ENCODE measurements around the gene PYCR2. TPM values are rescaled to one million over a fixed set of nuclear protein-coding genes. Genes with fewer than 3 reads are reported as not detected.
"Not testable (repeated sequence)": the region's sequence is repeated elsewhere in the genome, so short reads cannot be mapped to it uniquely, and the experiment has no call there.

The PYCR2 gene
- total RNA-seq, 1 experiment from 2014 or later, result 61.6 TPM

GRCh38 chr1:225950905-225951497, 27.0 kb upstream of the PYCR2 start:
- DNase-seq (ENCODE audit: low read depth in 1 of 2, low spot score in 2 of 2), result no peak
- Histone ChIP-seq H3K27me3 (replicated peaks) (0 out of 2 replicates have a peak, but pooled peaks cover 4% of the 10 kb centered on the region), H3K9me3 (replicated peaks) (no peaks in the 10 kb centered on the region), H3K36me3 (no peaks in the 10 kb centered on the region), H3K27ac (no peak overlapping the region), H3K4me3 (no peak overlapping the region), H3K4me1 (replicated peaks) (no peaks in the 10 kb centered on the region)

DNA sequence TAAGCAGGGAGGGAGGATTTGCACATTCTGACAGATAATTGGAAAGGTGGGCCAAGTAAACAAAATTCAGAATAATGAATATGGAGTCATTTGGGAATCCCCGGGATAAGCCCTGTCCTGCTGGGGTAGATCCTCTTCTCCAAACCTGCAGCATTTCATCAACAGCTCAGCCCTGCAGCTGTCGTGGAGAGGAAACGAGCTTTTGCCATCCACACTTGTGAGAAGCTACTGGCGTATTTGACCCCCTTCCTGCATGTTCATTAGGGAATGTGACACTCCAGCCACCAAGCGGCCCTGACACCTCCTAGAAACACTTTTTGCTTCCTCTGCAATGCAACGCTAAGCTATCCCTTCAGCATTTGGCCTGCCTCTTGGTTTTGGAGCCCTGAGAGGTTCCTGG, 25.0 kb upstream of the PYCR2 start:
- no peaks in the 10 kb centered on the region for H3K4me1 ChIP-seq (replicated peaks)
- no peaks in the 10 kb centered on the region for H3K9me3 ChIP-seq (replicated peaks)
- H3K27ac ChIP-seq, result no peak overlapping the region
- 0 out of 2 replicates have a peak, but pooled peaks cover 4% of the 10 kb centered on the region for H3K27me3 ChIP-seq (replicated peaks)
- H3K4me3 ChIP-seq, result no peak overlapping the region
- no peaks in the 10 kb centered on the region for H3K36me3 ChIP-seq
- DNase-seq (ENCODE audit: low read depth in 1 of 2, low spot score in 2 of 2), result no peak

DNA sequence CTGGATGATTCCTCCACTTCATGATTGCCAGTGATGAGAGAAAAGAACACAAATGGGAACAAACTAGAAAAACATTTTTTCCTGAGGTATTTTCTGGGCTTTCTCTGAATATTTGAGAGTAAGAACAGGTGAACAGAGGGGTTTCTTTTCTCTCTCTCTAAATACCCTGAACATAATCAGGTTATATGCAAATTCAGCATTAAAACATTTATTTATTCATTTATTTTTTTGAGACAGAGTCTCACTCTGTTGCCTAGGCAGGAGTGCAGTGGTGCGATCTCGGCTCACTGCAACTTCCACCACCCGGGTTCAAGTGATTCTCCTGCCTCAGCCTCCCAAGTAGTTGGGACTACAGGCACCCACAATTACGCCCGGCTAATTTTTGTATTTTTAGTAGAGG, 22.8 kb upstream of the PYCR2 start:
- no peak for DNase-seq (ENCODE audit: low read depth in 1 of 2, low spot score in 2 of 2)
- H3K27ac ChIP-seq, result no peak overlapping the region
- no peaks in the 10 kb centered on the region for H3K4me1 ChIP-seq (replicated peaks)
- H3K4me3 ChIP-seq, result no peak overlapping the region
- no peaks in the 10 kb centered on the region for H3K36me3 ChIP-seq
- no peaks in the 10 kb centered on the region for H3K27me3 ChIP-seq (replicated peaks)
- no peaks in the 10 kb centered on the region for H3K9me3 ChIP-seq (replicated peaks)

DNA sequence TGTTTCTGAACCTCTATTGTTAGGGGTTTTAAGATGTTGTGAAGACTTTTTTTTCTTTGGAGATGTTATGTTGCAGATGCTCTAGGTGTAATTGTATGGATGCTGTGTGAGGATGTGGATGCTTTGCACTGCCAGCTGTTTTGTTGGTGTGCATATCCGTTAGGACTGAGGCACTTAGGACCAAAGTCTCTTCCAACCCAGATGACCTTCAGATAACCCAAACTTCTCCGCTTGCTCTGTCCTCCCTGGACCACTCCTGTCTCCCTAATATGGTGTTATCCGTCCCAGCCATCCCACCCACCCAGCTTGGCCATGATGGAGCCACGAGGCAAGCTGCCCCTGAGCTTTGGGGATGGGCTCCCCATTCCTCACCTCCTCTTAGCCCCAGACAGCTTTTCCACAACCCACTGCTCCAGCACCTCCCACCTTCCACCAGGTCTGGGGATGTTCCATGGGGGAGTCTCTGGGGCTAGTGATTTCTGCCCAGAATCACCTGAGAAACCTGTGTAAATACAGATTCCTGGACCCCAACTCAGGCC, 22.1 kb upstream of the PYCR2 start:
- no peak overlapping the region for H3K27ac ChIP-seq
- no peak for DNase-seq (ENCODE audit: low read depth in 1 of 2, low spot score in 2 of 2)
- no peak overlapping the region for H3K4me3 ChIP-seq
- H3K36me3 ChIP-seq, result no peaks in the 10 kb centered on the region
- no peaks in the 10 kb centered on the region for H3K9me3 ChIP-seq (replicated peaks)
- no peaks in the 10 kb centered on the region for H3K4me1 ChIP-seq (replicated peaks)
- no peaks in the 10 kb centered on the region for H3K27me3 ChIP-seq (replicated peaks)

GRCh38 chr1:225945564-225945963, 21.5 kb upstream of the PYCR2 start:
- Histone ChIP-seq H3K27me3 (replicated peaks) (no peaks in the 10 kb centered on the region), H3K9me3 (replicated peaks) (no peaks in the 10 kb centered on the region), H3K4me3 (no peak overlapping the region), H3K36me3 (no peaks in the 10 kb centered on the region), H3K27ac (no peak overlapping the region), H3K4me1 (replicated peaks) (no peaks in the 10 kb centered on the region)
- DNase-seq (ENCODE audit: low read depth in 1 of 2, low spot score in 2 of 2), result no peak

GRCh38 chr1:225944951-225945350, 20.9 kb upstream of the PYCR2 start:
- H3K27ac ChIP-seq, result no peak overlapping the region
- no peak overlapping the region for H3K4me3 ChIP-seq
- DNase-seq (ENCODE audit: low read depth in 1 of 2, low spot score in 2 of 2), result no peak
- H3K9me3 ChIP-seq (replicated peaks), result no peaks in the 10 kb centered on the region
- no peaks in the 10 kb centered on the region for H3K4me1 ChIP-seq (replicated peaks)
- no peaks in the 10 kb centered on the region for H3K27me3 ChIP-seq (replicated peaks)
- no peaks in the 10 kb centered on the region for H3K36me3 ChIP-seq

- Histone ChIP-seq H3K9me3 (replicated peaks) (no peaks in the 10 kb centered on the region), H3K4me3 (no peak overlapping the region), H3K27me3 (replicated peaks) (no peaks in the 10 kb centered on the region), H3K4me1 (replicated peaks) (no peaks in the 10 kb centered on the region), H3K36me3 (no peaks in the 10 kb centered on the region), H3K27ac (no peak overlapping the region)
- DNase-seq (ENCODE audit: low read depth in 1 of 2, low spot score in 2 of 2), result no peak
Observed at GRCh38 chr1:225944387-225944786, 20.3 kb upstream of the PYCR2 start.

DNA sequence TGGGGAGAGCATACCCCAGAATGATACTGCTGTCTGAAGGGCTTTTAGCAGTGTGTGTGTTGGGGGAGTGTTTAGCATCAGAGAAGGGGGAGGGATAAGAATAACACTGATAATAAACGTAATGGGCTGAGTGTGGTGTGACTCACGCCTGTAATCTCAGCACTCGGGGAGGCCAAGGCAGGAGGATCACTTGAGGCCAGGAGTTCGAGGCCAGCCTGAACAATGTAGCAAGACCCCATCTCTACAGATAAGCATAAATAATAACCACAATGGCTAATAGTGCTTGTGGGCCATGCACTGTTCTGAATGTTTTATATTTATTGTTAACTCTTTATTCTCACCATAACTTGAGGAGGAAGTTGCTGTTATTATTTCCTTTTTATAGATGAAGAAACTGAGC, 19.5 kb upstream of the PYCR2 start:
- Histone ChIP-seq H3K36me3 (no peaks in the 10 kb centered on the region), H3K9me3 (replicated peaks) (no peaks in the 10 kb centered on the region), H3K4me1 (replicated peaks) (no peaks in the 10 kb centered on the region), H3K27me3 (replicated peaks) (no peaks in the 10 kb centered on the region), H3K4me3 (no peak overlapping the region), H3K27ac (no peak overlapping the region)
- DNase-seq (ENCODE audit: low read depth in 1 of 2, low spot score in 2 of 2), result no peak

DNA sequence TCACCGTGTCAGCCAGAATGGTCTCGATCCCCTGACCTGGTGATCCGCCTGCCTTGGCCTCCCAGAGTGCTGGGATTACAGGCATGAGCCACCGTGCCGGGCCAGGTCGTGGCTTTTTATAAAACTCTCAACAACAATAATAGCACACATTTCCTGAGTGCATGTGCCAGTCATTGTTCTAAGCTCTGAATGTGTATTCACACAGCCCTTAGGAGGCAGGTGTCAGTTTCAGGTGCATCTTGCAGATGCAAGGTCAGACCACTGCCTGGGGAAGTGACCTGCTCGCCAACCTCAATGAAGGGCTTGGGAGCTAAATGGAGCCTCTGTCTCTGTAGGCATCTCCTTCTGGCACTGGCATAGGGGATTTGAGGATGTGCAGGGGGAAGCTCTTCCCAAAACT, 18.5 kb upstream of the PYCR2 start:
- Histone ChIP-seq H3K27ac (no peak overlapping the region), H3K36me3 (no peaks in the 10 kb centered on the region), H3K4me3 (no peak overlapping the region), H3K9me3 (replicated peaks) (no peaks in the 10 kb centered on the region), H3K27me3 (replicated peaks) (no peaks in the 10 kb centered on the region), H3K4me1 (replicated peaks) (no peaks in the 10 kb centered on the region)
- DNase-seq (ENCODE audit: low read depth in 1 of 2, low spot score in 2 of 2), result no peak

DNA sequence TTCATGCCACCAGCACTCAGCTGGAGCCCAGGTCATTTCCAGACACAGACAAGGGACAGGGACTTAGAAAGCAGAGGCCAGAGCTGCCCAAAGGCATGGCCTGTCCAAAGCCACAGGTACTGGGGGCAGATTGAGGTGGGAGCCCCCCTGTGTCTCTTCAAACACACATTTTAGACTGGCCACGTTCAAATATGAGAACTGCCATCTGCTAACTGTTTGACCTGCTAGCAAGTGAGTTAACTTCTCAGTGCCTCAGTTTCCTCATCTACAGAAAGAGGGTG, 17.8 kb upstream of the PYCR2 start:
- no peak for DNase-seq (ENCODE audit: low read depth in 1 of 2, low spot score in 2 of 2)
- no peaks in the 10 kb centered on the region for H3K36me3 ChIP-seq
- H3K27me3 ChIP-seq (replicated peaks), result no peaks in the 10 kb centered on the region
- no peak overlapping the region for H3K27ac ChIP-seq
- no peaks in the 10 kb centered on the region for H3K9me3 ChIP-seq (replicated peaks)
- no peak overlapping the region for H3K4me3 ChIP-seq
- H3K4me1 ChIP-seq (replicated peaks), result no peaks in the 10 kb centered on the region

- Histone ChIP-seq H3K27ac (no peak within 1 kb of the TSS), H3K9me3 (replicated peaks) (no peaks in the 10 kb centered on the region), H3K4me3 (no peak within 1 kb of the TSS), H3K27me3 (replicated peaks) (no peaks in the 10 kb centered on the region), H3K4me1 (replicated peaks) (no peaks in the 10 kb centered on the region), H3K36me3 (no peaks in the 10 kb centered on the region)
- DNase-seq (ENCODE audit: low read depth in 1 of 2, low spot score in 2 of 2), result no peak
Observed at GRCh38 chr1:225941187-225941941, 17.3 kb upstream of the PYCR2 start, which contains the start of gene LEFTY2. TSS of gene LEFTY2 (minus strand) at chr1:225941220. CDS start at chr1:225941140, 80 bp downstream.

- DNase-seq (ENCODE audit: low read depth in 1 of 2, low spot score in 2 of 2), result no peak
- no peak overlapping the region for H3K4me3 ChIP-seq
- H3K27ac ChIP-seq, result no peak overlapping the region
Observed at GRCh38 chr1:225940385-225941151, 16.5 kb upstream of the PYCR2 start.

DNA sequence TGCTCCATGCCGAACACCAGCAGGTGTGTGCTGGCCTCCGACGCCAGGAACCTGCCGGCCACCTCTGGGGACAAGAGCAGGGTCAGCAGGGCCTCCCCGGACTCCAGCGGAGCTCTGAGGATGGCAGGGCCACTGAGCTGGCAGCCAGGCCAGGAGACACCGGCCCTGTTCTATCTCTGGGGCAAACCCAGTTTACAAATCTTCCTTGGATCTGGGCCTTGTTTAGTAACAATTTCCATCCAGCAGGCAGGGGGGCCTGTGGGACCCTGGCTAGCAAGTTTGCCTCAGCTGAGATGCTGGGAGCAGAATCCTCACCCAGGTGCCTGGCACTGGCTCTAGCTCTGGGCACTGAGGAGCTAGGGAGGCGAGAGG, 15.9 kb upstream of the PYCR2 start:
- DNase-seq (ENCODE audit: low read depth in 1 of 2, low spot score in 2 of 2); H3K9me3 ChIP-seq (replicated peaks); H3K36me3 ChIP-seq; H3K4me3 ChIP-seq; H3K27me3 ChIP-seq (replicated peaks); H3K27ac ChIP-seq; H3K4me1 ChIP-seq (replicated peaks): not testable (repeated sequence)

More at GRCh38 chr1:225940385-225941151, 16.5 kb upstream of the PYCR2 start:
- Histone ChIP-seq H3K36me3 (no peaks in the 10 kb centered on the region), H3K4me1 (replicated peaks) (no peaks in the 10 kb centered on the region), H3K27me3 (replicated peaks) (no peaks in the 10 kb centered on the region), H3K9me3 (replicated peaks) (no peaks in the 10 kb centered on the region)
